ENCODE measurements around the gene MTOR. TPM values are rescaled to one million over a fixed set of nuclear protein-coding genes. Genes with fewer than 3 reads are reported as not detected.

The MTOR gene
- total RNA-seq, 1 donor from 2014 or later: 61.9 TPM

DNA sequence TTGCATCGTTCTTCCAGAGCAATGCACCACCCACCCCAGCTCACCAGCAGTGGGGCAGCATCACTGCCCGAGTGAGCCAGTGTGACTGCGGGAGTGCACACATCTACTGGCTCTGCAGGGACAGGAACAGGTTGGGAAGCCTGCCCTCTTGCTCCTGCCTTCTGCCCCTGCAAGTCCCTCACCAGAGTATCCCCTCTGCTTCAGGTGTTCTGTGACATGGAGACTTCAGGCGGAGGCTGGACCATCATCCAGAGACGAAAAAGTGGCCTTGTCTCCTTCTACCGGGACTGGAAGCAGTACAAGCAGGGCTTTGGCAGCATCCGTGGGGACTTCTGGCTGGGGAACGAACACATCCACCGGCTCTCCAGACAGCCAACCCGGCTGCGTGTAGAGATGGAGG is 69.0 kb downstream of the MTOR start:
- no peak for DNase-seq (ENCODE audit: low spot score)
- TF ChIP-seq, protein P1, sequence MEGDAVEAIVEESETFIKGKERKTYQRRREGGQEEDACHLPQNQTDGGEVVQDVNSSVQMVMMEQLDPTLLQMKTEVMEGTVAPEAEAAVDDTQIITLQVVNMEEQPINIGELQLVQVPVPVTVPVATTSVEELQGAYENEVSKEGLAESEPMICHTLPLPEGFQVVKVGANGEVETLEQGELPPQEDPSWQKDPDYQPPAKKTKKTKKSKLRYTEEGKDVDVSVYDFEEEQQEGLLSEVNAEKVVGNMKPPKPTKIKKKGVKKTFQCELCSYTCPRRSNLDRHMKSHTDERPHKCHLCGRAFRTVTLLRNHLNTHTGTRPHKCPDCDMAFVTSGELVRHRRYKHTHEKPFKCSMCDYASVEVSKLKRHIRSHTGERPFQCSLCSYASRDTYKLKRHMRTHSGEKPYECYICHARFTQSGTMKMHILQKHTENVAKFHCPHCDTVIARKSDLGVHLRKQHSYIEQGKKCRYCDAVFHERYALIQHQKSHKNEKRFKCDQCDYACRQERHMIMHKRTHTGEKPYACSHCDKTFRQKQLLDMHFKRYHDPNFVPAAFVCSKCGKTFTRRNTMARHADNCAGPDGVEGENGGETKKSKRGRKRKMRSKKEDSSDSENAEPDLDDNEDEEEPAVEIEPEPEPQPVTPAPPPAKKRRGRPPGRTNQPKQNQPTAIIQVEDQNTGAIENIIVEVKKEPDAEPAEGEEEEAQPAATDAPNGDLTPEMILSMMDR (IDR thresholded peaks at IDR 0.05; ENCODE audit: unreplicated experiment): no peak
- H3K9me3 Mint-ChIP-seq (ENCODE audit: unreplicated experiment): no peaks in the 10 kb centered on the region
- peaks cover 25% of the 10 kb centered on the region for H3K36me3 Mint-ChIP-seq (ENCODE audit: low read depth, unreplicated experiment)
- no peak overlapping the region for H3K27ac Mint-ChIP-seq (ENCODE audit: unreplicated experiment)
- peaks cover 2% of the 10 kb centered on the region for H3K4me1 Mint-ChIP-seq (ENCODE audit: unreplicated experiment)
- H3K27me3 Mint-ChIP-seq (ENCODE audit: unreplicated experiment): no peaks in the 10 kb centered on the region
- H3K4me3 Mint-ChIP-seq (ENCODE audit: unreplicated experiment): no peak overlapping the region

DNA sequence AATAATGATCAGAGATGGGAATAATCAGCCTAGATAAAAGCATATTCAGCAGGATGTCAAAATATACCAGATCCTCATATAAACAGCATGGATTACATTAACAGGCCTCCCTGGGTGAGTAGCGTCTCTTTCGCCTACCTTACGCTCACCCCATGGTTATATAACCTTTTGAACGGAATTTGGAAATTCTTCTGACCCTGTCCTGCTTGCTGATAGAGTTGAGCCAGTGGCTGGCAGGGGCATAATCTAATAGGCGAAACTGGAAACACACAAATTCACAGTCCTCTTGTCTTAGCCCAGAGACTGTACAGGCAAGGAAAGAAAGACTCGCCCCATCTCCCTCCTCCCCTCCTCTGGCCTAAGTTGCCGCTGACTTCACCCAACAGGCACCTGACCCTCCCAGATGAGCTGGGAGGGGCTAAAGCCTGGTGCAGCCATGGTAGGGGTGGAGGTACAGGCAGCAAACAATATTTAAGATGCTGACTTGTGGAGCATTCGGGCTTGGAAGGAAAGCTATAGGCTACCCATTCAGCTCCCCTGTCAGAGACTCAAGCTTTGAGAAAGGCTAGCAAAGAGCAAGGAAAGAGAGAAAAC is 73.4 kb downstream of the MTOR start, which contains the start of gene ANGPTL7:
ANGPTL7 (plus strand) TSS at position 498 of the 594 bp plus-strand sequence. CDS start 225 bp downstream, outside the sequence.
- H3K4me1 Mint-ChIP-seq (ENCODE audit: unreplicated experiment): peaks cover 7% of the 10 kb centered on the region
- DNase-seq (ENCODE audit: low spot score): no peak
- no peak within 1 kb of the TSS for H3K27ac Mint-ChIP-seq (ENCODE audit: unreplicated experiment)
- no peaks in the 10 kb centered on the region for H3K9me3 Mint-ChIP-seq (ENCODE audit: unreplicated experiment)
- H3K36me3 Mint-ChIP-seq (ENCODE audit: low read depth, unreplicated experiment): peaks cover 8% of the 10 kb centered on the region
- H3K4me3 Mint-ChIP-seq (ENCODE audit: unreplicated experiment): no peak within 1 kb of the TSS
- no peaks in the 10 kb centered on the region for H3K27me3 Mint-ChIP-seq (ENCODE audit: unreplicated experiment)
- TF ChIP-seq, protein P1 (IDR thresholded peaks at IDR 0.05; ENCODE audit: unreplicated experiment): no peak

DNA sequence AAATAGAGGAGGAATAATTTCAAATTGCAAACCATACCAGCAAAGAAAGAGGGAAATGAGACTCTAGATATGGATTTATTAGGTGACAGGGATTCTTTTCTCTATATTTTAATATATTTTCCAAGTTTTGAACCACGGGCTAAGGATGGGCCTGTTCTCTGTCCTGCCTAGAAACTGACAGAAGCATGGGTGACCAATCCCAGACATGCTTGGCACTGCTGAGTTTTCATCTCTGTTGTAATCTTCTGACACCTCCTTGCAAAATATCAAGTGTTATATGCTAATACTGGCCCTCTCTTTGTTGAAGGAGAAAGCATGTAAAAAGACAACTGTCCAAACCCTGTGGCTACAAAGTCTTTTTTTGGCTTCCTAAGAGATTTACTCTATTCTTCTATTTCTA is 74.0 kb downstream of the MTOR start:
- peaks cover 7% of the 10 kb centered on the region for H3K4me1 Mint-ChIP-seq (ENCODE audit: unreplicated experiment)
- TF ChIP-seq, protein P1 (IDR thresholded peaks at IDR 0.05; ENCODE audit: unreplicated experiment): no peak
- no peaks in the 10 kb centered on the region for H3K9me3 Mint-ChIP-seq (ENCODE audit: unreplicated experiment)
- H3K36me3 Mint-ChIP-seq (ENCODE audit: low read depth, unreplicated experiment): peaks cover 8% of the 10 kb centered on the region
- H3K4me3 Mint-ChIP-seq (ENCODE audit: unreplicated experiment): no peak overlapping the region
- no peaks in the 10 kb centered on the region for H3K27me3 Mint-ChIP-seq (ENCODE audit: unreplicated experiment)
- DNase-seq (ENCODE audit: low spot score): no peak
- no peak overlapping the region for H3K27ac Mint-ChIP-seq (ENCODE audit: unreplicated experiment)

DNA sequence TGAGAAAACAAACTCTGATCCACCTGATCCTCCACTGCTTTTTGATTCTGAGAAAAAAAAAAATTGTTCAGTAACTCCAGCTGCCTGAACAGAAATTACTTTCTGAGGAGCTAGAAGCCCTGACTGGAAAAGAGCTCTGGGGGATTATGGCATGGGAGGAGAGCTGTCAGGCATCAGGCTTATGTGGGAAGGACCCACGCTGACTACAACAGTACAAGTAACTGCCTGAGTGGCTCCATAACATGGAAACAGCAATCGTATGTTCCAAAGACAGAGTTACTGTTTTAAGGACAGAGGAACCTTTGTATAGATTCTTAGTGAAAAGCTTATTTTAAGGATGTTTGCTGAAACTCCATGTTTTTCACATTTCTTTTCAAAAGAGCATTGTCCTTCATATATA is 74.4 kb downstream of the MTOR start:
- Mint-ChIP-seq H3K27ac (ENCODE audit: unreplicated experiment) (no peak overlapping the region), H3K27me3 (ENCODE audit: unreplicated experiment) (no peaks in the 10 kb centered on the region), H3K4me1 (ENCODE audit: unreplicated experiment) (peaks cover 7% of the 10 kb centered on the region), H3K4me3 (ENCODE audit: unreplicated experiment) (no peak overlapping the region), H3K9me3 (ENCODE audit: unreplicated experiment) (no peaks in the 10 kb centered on the region), H3K36me3 (ENCODE audit: low read depth, unreplicated experiment) (peaks cover 8% of the 10 kb centered on the region)
- TF ChIP-seq, protein P1 (IDR thresholded peaks at IDR 0.05; ENCODE audit: unreplicated experiment): no peak
- DNase-seq (ENCODE audit: low spot score): no peak

DNA sequence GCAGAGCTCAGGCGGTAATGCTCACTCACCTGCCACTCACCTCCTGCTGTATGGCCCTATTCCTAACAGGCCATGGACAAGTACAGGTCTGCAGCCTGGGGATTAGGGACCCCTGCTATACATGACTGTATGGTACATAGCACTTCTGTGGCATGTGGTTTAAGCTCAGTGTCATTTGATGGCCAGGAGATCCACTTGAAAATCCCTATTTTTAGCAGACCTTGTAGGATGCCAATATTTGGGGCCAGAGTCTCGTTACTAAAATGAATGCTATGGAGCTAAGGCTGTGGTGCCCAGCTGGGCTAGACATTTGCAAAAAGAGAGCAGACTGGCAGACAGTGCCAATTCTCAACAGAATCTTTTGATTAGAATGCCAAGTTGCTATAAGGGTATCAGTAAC is 74.9 kb downstream of the MTOR start:
- Mint-ChIP-seq H3K9me3 (ENCODE audit: unreplicated experiment) (no peaks in the 10 kb centered on the region), H3K27me3 (ENCODE audit: unreplicated experiment) (no peaks in the 10 kb centered on the region), H3K36me3 (ENCODE audit: low read depth, unreplicated experiment) (peaks cover 4% of the 10 kb centered on the region), H3K4me3 (ENCODE audit: unreplicated experiment) (no peak overlapping the region), H3K27ac (ENCODE audit: unreplicated experiment) (no peak overlapping the region), H3K4me1 (ENCODE audit: unreplicated experiment) (peaks cover 7% of the 10 kb centered on the region)
- no peak for DNase-seq (ENCODE audit: low spot score)
- TF ChIP-seq, protein P1 (IDR thresholded peaks at IDR 0.05; ENCODE audit: unreplicated experiment): no peak
